Stimulated activated CD4-positive, alpha-beta T cell treated with anti-CD3 and anti-CD28 coated beads, Interleukin-12 subunit alpha, Interleukin-12 subunit beta, amount 100 ng/mL, for 24 hours (primary cell): Measurements from ENCODE around the gene ARHGAP45.

Experiments used
- DNase-seq, 2 experiments: peaks; one replicate each; pipeline ENCODE4 v3.0.0-alpha.2; 2020; ENCODE audit warnings: low read depth in 2 of 2

Gene ARHGAP45

DNA sequence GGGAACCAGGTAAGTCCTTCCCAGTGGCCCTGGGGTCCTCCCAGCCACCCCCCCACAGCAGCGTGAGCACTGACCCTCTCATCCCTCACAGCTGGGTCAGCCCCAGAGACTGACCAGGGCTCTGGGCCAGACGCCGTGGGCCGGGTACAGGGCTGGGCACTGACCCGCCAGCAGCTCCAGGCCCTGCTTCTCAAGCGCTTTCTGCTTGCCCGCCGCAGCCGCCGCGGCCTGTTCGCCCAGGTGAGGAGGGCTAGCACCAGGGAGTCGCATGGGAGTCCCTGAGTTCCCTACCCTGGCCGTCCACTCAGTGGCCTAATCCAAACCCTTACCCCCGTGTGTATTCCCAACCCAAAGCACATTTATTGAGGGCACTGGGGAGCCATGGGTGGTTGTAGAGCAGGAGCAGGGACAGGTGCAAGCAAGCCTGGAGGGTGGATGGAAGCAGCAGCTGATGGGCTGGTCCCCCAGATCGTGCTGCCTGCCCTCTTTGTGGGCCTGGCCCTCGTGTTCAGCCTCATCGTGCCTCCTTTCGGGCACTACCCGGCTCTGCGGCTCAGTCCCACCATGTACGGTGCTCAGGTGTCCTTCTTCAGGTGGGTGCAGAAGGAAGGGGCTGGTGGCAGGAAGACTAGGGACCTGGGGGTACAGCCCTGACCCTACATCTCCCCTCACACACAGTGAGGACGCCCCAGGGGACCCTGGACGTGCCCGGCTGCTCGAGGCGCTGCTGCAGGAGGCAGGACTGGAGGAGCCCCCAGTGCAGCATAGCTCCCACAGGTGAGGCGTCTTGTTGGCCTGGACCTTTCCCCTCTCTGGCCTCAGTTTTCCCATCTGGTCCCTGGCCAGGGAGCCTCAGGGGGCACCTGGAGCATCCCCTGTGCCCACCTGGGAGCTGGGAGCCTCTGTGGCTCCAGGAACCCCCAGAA, 12.6 kb upstream of the ARHGAP45 start:
- DNase-seq, result no peak

DNA sequence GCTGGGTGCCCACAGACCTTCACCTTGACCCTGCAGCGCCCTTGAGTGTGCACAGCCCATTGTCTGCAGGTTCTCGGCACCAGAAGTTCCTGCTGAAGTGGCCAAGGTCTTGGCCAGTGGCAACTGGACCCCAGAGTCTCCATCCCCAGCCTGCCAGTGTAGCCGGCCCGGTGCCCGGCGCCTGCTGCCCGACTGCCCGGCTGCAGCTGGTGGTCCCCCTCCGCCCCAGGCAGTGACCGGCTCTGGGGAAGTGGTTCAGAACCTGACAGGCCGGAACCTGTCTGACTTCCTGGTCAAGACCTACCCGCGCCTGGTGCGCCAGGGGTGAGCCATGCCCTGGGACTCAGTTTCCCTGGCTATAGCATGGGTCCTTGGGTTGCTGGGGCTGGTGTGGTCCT, 11.9 kb upstream of the ARHGAP45 start:
- no peak for DNase-seq

DNA sequence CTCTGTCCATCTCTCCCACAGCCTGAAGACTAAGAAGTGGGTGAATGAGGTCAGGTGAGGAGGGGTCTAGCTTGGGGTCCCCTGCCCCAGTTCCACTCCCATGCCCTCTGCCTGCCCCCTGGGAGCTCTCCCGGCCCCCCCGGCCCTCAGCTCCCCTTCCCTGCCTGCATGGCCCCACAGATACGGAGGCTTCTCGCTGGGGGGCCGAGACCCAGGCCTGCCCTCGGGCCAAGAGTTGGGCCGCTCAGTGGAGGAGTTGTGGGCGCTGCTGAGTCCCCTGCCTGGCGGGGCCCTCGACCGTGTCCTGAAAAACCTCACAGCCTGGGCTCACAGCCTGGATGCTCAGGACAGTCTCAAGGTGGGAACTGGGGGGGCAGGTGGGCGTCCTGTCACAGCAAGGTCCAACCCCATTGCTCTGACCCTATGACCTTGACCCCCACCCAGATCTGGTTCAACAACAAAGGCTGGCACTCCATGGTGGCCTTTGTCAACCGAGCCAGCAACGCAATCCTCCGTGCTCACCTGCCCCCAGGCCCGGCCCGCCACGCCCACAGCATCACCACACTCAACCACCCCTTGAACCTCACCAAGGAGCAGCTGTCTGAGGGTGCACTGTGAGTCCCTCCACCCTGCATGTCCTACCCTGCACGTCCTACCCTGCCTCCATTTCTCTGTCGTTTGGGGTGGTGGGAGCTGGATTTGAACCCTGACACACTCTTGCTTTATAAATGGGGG, 10.9 kb upstream of the ARHGAP45 start:
- DNase-seq, result no peak

DNA sequence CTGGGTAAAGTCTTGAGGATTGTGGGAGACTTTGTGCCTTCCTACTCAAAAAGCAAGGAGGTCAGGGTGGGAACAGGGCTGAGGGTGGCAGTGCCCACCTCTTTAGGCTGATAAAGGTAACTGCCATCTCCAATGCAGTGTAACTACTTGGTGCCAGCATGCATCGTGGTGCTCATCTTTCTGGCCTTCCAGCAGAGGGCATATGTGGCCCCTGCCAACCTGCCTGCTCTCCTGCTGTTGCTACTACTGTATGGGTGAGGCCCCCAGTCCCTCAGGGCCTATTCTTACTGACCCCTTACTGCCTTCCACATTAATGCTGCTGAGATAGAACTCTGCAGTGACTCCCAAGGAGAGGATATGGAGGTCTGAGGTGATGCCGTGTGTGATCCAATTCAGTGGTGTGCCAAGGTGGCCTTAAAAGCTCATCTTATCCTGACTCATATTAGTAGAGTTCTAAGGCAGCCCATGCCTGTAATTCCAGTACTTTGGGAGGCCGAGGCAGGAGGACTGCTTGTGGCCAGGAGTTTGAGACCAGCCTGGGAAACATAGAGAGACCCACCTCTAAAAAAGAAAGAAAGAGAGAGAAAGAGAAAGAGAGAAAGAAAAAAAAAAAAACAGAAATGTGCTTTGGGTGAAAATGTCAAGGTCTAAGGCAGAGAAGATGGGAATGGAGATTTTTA, 9.7 kb upstream of the ARHGAP45 start:
- no peak for DNase-seq

DNA sequence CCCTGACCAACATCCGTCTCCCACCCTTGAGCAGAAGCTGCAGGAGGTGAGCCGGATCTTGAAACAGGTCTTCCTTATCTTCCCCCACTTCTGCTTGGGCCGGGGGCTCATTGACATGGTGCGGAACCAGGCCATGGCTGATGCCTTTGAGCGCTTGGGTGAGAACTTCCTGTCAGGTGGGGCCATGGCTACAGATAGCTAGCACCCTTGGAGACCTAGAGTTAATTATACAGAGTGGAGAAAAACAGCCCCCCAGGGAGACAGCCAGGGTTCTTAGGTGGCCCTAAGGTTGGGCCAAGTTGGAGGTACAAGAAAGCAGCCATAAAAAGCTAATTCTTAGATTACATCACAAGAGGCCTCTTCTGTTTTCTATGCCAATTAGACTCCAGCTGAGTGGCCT, 8.9 kb upstream of the ARHGAP45 start:
- no peak for DNase-seq

DNA sequence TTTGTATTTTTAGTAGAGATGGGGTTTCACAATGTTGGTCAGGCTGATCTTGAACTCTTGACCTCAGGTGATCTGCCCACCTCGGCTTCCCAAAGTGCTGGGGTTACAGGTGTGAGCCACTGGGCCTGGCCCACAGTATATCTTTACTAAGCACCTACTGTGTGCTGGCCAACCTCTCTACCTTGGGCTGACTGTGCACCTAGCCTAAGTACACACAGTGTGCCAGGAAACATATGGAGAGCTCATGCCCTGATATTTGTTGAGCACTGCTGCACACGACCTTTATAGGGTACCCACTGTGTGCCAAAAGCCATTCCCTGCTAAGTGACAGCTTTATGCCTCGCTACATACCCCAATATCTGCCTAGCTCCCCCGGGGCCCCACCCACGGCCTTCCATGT, 6.3 kb upstream of the ARHGAP45 start:
- DNase-seq, result no peak

DNA sequence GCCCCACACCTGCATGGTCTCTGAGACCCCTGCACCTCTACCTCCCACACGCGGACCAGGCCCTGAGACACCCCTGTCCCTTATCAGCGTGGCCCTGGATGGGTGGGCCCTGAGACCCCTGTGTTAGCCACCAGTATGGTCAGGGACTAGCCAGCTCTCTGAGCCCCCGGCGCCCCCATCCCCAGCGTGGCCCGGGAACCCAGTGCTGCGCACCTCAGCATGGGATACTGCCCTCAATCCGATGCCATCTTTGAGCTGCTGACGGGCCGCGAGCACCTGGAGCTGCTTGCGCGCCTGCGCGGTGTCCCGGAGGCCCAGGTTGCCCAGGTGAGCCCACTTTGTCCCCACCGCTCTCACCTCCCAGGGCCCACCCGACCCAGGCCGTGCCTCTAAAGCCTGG, 5.0 kb upstream of the ARHGAP45 start:
- DNase-seq, result no peak

DNA sequence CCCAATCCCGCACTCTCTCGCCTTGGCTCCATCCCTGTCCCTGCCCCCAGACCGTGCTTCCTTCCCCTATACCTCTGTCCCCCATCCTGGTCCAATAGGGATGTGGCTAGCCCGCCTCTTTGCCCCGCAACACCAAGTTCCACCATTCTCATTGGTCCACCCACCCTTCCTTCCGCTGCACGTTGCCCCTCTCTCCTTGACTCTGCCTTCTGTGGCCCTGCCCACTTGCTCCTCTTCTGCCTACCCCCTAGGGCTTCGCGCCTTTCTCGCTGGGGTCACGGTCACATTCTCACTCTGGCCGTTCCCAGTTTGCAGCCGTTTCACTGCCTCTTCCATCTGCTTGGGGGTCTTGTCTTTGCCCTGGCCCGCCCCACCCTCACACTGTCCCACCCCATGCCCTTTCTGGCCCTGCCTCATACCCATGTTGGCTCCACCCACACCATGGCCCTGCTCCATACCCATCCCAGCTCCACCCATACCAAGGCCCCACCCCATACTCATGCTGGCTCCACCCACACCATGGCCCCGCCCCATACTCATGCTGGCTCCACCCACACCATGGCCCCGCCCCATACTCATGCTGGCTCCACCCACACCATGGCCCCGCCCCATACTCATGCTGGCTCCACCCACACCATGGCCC, 4.5 kb upstream of the ARHGAP45 start:
- no peak for DNase-seq

DNA sequence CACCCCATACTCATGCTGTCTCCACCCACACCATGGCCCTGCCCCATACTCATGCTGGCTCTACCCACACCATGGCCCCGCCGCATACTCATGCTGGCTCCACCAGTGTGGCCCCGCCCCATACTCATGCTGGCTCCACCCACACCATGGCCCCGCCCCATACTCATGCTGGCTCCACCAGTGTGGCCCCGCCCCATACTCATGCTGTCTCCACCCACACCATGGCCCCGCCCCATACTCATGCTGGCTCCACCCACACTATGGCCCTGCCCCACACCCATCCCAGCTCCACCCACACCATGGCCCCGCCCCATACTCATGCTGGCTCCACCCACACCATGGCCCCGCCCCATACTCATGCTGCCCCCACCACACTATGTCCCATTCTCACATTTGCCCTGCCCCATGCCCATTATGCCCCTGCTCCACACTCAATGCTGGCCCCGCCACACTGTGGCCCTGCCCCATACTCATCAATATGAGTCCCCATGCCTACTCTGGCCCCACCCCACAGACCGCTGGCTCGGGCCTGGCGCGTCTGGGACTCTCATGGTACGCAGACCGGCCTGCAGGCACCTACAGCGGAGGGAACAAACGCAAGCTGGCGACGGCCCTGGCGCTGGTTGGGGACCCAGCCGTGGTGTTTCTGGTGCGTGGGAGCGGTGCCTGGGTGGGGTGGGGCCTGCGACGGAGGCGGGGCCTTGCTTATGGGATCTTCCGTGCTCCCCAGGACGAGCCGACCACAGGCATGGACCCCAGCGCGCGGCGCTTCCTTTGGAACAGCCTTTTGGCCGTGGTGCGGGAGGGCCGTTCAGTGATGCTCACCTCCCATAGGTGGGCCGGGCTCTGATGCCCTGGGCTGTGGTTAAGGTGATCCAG, 3.7 kb upstream of the ARHGAP45 start:
- no peak for DNase-seq

DNA sequence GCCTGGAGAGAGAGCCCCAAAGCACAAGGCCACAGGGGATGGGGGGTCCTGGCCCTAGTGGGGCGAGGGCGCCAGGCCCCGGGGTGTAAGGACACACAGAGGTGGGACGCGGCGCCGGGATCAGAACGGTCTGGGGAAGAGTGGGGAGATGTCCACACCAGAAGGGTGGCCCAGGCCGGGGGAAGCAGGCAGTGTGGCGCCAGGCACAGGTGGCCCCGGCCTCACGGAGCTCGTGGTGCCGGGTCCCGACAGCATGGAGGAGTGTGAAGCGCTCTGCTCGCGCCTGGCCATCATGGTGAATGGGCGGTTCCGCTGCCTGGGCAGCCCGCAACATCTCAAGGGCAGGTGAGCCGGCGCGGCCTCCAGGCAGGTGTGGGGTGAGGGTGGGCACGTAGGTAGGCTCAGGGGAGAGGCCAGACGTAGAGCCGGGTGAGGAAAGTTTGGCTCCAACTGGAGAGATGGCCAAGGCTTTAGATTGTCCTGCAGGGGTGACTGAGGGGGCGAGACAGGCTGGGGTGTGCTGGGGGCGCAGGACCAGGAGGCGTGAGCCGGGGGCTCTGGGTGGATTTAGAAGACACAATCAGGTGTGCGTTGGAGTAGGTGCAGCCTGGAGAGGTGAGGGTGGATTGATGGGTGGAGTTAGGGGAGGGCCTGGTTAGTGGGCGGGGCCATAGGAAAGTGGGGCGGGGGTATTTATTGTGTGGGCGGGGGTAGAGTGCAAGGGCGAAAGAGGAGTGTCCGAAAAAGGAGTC, 2.9 kb upstream of the ARHGAP45 start:
- no peak for DNase-seq

DNA sequence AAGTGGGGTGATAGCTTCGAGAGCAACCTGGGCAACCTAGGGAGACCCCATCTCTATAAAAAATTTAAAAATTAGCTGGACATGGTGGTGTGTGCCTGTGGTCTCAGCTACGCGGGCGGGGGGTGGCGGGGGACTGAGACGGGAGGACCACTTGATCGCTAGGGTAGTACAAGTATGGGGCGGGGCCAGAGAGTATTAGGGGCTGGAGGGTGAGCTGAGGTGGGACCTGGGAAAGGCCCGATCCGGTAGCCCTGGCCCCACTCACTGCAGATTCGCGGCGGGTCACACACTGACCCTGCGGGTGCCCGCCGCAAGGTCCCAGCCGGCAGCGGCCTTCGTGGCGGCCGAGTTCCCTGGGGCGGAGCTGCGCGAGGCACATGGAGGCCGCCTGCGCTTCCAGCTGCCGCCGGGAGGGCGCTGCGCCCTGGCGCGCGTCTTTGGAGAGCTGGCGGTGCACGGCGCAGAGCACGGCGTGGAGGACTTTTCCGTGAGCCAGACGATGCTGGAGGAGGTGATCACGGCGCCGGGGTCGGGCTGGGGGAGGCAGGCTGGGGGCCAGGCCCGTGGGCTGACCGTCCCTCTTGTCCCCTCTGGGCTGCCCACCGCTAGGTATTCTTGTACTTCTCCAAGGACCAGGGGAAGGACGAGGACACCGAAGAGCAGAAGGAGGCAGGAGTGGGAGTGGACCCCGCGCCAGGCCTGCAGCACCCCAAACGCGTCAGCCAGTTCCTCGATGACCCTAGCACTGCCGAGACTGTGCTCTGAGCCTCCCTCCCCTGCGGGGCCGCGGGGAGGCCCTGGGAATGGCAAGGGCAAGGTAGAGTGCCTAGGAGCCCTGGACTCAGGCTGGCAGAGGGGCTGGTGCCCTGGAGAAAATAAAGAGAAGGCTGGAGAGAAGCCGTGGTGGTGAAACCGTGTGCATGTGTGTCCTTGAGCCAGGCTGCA, 2.0 kb upstream of the ARHGAP45 start:
- peak; percentile 58 to 69 for DNase-seq

DNA sequence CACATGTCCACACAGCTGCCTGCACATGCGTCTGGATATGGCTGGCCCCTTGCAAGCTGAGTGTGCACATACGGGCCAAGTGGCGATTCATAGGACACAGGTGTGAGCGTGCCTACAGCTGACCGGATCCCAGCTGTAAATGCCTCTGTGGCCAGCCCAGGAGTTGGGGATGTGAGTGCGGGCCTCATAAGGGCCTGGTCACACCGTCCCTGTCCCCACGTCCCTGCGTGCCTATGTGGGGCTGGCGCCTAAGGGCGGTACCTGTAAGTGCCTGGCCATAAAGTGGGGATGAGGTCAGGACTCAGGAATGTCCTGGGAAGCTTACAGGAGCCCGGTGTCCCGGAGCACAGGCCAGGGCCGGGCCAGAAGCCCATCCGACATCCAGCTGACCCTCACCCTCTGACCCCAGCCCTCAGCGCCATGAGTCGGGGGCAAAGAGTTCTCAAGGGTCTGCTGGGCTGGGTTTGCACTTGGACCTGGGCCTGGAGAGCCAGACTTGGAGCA, 1.3 kb upstream of the ARHGAP45 start:
- no peak for DNase-seq

DNA sequence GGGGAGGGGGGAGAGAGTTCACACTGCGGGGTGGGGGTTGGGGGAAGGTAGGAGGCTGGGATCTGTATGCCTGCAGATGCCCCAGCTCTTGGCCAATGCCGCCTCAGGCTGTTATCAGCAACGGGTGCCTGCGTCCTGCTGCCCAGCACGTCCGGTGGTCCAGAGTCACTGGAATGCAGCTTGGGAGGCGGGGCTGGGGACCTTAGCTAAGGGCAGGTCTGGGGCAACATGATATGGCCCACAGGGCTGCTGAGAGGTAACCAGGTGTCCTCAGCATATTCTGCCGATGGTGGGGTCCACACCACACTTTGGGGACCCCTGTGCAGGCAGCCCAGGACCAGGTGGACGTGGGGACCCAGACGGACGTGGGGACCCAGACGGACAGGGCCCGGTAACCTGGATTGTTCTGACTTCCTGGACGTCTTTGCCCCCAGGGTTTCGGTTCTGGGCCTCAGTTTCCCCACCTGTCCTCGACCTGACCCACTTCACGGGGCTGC, 668 bp upstream of the ARHGAP45 start:
- no peak for DNase-seq

DNA sequence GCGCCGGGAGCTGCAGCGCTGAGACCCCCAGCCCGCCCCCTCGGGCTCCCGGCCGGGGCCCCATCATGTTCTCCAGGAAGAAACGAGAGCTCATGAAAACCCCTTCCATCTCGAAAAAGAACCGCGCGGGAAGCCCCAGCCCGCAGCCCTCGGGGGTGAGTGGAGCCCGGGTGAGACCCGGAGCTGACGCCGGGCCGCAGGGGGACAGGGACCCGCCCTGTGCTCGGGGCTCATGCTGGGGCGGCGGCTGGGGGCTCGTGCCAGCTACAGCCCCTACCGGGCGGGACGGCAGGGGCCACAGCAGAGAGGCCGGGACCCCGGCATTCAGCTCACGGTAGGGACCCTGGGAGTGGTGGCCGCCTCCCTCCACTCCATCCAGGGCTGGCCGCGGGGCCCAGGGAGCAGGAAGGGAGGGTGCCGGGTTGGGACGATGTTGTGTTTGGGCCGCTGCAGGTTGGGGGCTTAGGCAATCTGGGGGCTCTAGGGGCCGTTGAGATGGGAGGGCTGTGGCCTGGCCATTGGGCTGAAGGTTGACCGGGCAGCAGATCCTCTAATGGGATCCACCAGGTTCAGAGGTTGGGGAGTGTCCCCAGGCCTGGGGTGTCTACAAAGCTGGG, 482 bp downstream of the ARHGAP45 start:
- DNase-seq, result no peak

DNA sequence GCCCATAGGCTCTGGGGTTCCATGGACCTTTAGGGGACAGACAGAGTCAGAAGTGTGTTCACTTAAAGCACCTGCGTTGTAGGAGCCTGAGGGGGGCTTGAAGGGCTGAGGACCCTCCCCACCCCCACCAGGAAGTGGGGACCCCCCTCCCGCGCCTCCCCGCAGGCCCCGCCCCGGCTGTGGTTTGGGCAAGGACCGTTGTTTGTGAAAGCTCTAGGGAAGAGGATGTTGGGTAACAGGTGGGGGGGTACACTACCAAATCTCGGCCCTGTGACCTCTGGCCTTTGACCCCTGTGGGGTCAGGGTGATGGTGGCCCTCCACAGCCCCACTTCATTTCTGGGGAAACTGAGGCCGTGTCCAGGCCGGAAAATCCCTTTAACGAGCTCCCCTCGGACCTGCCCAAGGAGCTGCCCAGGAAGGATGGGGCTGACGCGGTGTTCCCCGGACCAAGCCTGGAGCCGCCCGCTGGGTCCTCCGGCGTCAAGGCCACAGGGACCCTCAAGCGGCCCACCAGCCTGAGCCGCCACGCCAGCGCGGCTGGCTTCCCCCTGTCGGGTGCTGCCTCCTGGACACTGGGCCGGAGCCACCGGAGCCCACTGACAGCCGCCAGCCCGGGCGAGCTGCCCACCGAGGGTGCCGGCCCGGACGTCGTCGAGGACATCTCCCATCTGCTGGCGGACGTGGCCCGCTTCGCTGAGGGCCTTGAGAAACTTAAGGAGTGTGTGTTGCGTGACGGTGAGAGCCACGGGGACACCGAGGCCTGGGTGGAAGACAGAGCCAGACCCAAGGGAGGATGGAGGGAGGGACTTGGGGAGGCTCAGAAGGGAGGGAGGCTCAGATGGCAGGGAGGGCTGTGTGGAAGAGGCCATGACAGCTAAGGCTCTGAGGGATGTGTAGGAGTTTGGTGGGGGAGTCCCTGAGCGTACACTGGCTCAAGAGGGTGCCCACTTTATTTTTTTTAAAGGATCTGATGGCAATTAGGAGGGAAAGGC, 1.3 kb downstream of the ARHGAP45 start:
- no peak for DNase-seq

DNA sequence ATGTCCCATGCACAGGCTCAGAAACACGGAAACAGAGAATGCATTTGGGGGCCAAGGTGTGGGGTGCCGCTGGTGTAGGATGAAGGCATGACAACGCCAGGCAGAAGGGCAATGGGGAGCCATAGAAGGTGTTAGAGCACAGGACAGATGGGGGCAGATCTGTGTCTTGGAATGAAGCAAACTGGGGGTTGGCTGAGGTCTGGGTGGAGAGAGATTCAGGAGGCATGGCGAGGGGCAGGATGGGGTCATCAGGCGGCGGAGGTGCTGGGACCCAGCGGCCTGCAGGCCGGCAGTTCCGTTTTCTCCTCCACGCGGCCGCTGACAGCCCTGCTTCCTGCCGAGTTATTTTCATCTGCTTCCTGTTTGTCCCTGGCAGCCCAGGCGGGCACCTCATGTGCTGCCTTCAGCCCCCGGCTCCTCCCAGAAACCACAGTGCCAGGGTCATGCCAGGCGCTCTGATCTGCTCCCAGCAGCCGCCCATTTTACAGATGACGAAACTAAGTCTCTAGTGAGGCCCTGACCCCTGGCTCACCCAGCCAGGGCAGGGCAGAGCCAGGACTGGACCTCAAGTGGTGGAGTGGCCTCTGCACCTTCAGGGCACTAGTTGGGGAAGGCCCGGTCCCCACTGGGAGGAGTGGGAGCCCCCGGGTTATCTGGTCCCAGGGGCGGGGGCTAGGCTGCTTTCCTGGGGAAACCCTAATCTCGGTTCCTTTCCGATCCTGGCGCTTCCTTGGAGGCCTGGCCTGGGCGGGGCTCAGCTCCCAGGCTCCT, 2.2 kb downstream of the ARHGAP45 start:
- no peak for DNase-seq
